ENCODE results near the gene SULT1C4. TPM values are rescaled to one million over a fixed set of nuclear protein-coding genes. Genes with fewer than 3 reads are reported as not detected.
"Not testable (repeated sequence)": the region's sequence is repeated elsewhere in the genome, so short reads cannot be mapped to it uniquely, and the experiment has no call there.

Gene SULT1C4
- total RNA-seq, 1 donor from 2014 or later, result 20.2 TPM

- no peak for DNase-seq (ENCODE audit: extremely low read depth, low read depth, low spot score)
These were observed 35.4 kb downstream of the SULT1C4 start for GRCh38 chr2:108412995-108413710.

GRCh38 chr2:108413711-108414095, 35.9 kb downstream of the SULT1C4 start:
- DNase-seq (ENCODE audit: extremely low read depth, low read depth, low spot score), result no peak

GRCh38 chr2:108414256-108414876, 36.6 kb downstream of the SULT1C4 start:
- DNase-seq (ENCODE audit: extremely low read depth, low read depth, low spot score), result no peak

- no peak for DNase-seq (ENCODE audit: extremely low read depth, low read depth, low spot score)
These were observed 37.2 kb downstream of the SULT1C4 start for GRCh38 chr2:108414945-108415344.

GRCh38 chr2:108417254-108417653, 39.5 kb downstream of the SULT1C4 start:
- DNase-seq (ENCODE audit: extremely low read depth, low read depth, low spot score), result no peak

GRCh38 chr2:108418416-108418815, 40.7 kb downstream of the SULT1C4 start:
- no peak for DNase-seq (ENCODE audit: extremely low read depth, low read depth, low spot score)

GRCh38 chr2:108423067-108423466, 45.3 kb downstream of the SULT1C4 start:
- no peak for DNase-seq (ENCODE audit: extremely low read depth, low read depth, low spot score)

GRCh38 chr2:108423502-108424251, 45.9 kb downstream of the SULT1C4 start:
- no peak for DNase-seq (ENCODE audit: extremely low read depth, low read depth, low spot score)

GRCh38 chr2:108428286-108429009, 50.7 kb downstream of the SULT1C4 start:
- no peak for DNase-seq (ENCODE audit: extremely low read depth, low read depth, low spot score)

GRCh38 chr2:108435578-108435977, 57.8 kb downstream of the SULT1C4 start:
- DNase-seq (ENCODE audit: extremely low read depth, low read depth, low spot score), result not testable (repeated sequence)

- DNase-seq (ENCODE audit: extremely low read depth, low read depth, low spot score), result no peak
These were observed 59.2 kb downstream of the SULT1C4 start for GRCh38 chr2:108436976-108437375.

Other genes starting within 250 kb of the SULT1C4 start
- gene SULT1C3, start 138.0 kb upstream of the SULT1C4 start, total RNA-seq, result not detected in 2 replicates
- gene SULT1C2, start 89.1 kb upstream of the SULT1C4 start, total RNA-seq, result not detected in 2 replicates
- gene GCC2, start 71.3 kb downstream of the SULT1C4 start, total RNA-seq, result 11.8 and 21.9 TPM in 2 replicates
- 434 and 491 TPM in 2 replicates for gene LIMS1, start 156.5 kb downstream of the SULT1C4 start, total RNA-seq